HAP-1 (cell line): ENCODE measurements around the gene FRAS1.
A peak's percentile ranks its signal among the peaks of the same experiment; 100 is the strongest.
"Not testable (repeated sequence)": the region's sequence is repeated elsewhere in the genome, so short reads cannot be mapped to it uniquely, and the experiment has no call there.

Source experiments
- DNase-seq, 2 experiments: peaks; one replicate each; pipeline ENCODE4 v3.0.0-alpha.2; 2016 to 2020; ENCODE audit warnings: low spot score in 2 of 2
- H3K27me3 ChIP-seq: fragments of 250-450 bp; sonication (Bioruptor Pico); 2 replicates; pipeline ENCODE4 v1.5.1; 2020; ENCODE audit warnings: low read depth, mild to moderate bottlenecking, moderate library complexity
- H3K36me3 ChIP-seq: fragments of 250-450 bp; sonication (Bioruptor Pico); replicated peaks from 2 replicates; pipeline ENCODE4 v1.5.1; 2020; ENCODE audit warnings: mild to moderate bottlenecking
- H3K4me1 ChIP-seq: fragments of 250-450 bp; sonication (Bioruptor Pico); 2 replicates; pipeline ENCODE4 v1.5.1; 2020; ENCODE audit warnings: mild to moderate bottlenecking
- H3K4me3 ChIP-seq: fragments of 250-450 bp; sonication (Bioruptor Pico); 2 replicates; pipeline ENCODE4 v1.5.1; 2020; ENCODE audit warnings: mild to moderate bottlenecking, moderate library complexity
- H3K9me3 ChIP-seq: fragments of 250-450 bp; sonication (Bioruptor Pico); 2 replicates; pipeline ENCODE4 v1.5.1; 2020; ENCODE audit warnings: mild to moderate bottlenecking, moderate library complexity
- in situ Hi-C: fragments of 300-500 bp; cut with MboI; formaldehyde crosslinking; loops from 3 replicates; pipeline ENCODE4 v1.14.3; 2020; ENCODE audit warnings: low sequenced_read_pairs, inconsistent platforms, mixed read lengths

The FRAS1 gene

DNA sequence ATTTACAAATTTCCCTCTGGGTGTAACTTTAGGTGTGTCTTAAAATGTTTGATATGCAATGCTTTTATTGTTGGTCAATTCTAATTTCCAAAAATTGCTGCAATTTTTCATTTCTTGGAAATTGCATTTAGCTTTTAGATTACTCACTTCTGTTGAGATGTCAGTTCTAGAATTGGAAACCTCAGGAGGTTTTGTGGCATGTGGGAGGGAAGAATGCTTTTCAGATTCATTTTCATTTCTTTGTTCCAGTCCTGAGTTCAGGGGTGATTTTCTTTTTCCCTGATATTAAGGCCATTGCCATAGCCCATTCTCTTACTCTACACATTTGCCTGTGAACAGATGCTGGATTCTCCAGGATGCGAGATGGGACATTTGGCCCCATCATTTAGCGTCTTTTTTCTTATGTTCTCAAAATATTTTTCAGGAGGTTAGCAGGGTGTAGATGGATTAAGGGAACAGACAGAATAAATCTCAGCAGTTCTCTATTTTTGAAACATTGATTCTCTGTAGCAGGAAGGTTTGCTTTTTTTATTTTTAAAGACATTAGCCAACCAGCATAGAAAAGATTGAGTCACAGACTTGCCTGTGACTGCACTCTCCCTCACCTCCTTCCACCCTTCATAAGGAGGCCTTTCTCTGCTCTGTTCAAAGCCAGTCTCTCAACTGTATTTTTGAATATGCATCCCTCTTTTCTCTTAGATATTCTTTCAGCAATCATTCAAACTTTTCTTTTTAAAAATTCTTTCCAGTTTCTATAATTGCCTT lies 256.0 kb downstream of the FRAS1 start:
- DNase-seq, result no peak
- Histone ChIP-seq H3K4me3 (no peak overlapping the region), H3K4me1 (no peaks in the 10 kb centered on the region), H3K36me3 (no peaks in the 10 kb centered on the region), H3K27me3 (no peaks in the 10 kb centered on the region), H3K9me3 (no peaks in the 10 kb centered on the region)
- in situ Hi-C loops, result no loop called here

DNA sequence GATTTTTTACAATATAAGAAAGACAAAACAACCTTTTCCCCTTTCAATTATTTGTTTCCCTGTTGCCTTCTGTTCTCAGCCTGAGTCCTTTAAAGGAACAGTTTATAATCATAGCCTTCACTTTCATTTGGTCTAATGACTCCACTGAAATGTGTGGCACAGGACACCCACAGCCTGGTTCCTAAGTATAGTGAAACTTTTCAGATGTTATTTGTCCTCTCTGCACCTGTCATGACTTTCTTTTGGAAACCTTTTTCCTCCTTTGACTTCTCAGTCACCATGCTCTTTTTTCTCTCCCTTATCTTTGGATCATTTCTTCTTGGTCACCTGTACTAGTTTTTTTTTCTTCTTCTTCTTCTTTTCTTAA lies 256.6 kb downstream of the FRAS1 start:
- no peaks in the 10 kb centered on the region for H3K9me3 ChIP-seq
- no peaks in the 10 kb centered on the region for H3K27me3 ChIP-seq
- H3K36me3 ChIP-seq, result no peaks in the 10 kb centered on the region
- no peak for DNase-seq
- H3K4me3 ChIP-seq, result no peak overlapping the region
- H3K4me1 ChIP-seq, result no peaks in the 10 kb centered on the region
- in situ Hi-C loops, result no loop called here

DNA sequence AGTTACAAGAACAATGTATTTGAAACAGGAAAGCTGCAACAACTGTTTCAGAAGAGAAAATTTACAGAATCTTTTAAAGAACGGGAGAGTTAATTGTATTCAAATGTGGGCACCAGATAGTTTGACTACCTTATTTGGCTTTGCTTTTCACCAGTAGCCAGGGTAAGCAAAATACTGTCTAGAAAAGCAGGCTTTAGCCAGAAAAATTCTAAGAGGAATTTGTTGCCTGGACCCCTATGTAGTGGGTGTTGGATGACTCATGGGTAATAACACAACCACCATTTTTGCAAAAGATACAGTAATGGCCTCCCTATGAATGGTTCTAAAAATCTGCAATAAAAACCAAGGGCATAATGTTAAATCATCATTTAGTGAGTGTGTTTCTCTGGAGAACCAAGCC lies 261.0 kb downstream of the FRAS1 start:
- H3K4me1 ChIP-seq, result no peaks in the 10 kb centered on the region
- no peak overlapping the region for H3K4me3 ChIP-seq
- H3K36me3 ChIP-seq, result no peaks in the 10 kb centered on the region
- DNase-seq, result no peak
- no peaks in the 10 kb centered on the region for H3K27me3 ChIP-seq
- H3K9me3 ChIP-seq, result no peaks in the 10 kb centered on the region
- in situ Hi-C loops, result no loop called here

DNA sequence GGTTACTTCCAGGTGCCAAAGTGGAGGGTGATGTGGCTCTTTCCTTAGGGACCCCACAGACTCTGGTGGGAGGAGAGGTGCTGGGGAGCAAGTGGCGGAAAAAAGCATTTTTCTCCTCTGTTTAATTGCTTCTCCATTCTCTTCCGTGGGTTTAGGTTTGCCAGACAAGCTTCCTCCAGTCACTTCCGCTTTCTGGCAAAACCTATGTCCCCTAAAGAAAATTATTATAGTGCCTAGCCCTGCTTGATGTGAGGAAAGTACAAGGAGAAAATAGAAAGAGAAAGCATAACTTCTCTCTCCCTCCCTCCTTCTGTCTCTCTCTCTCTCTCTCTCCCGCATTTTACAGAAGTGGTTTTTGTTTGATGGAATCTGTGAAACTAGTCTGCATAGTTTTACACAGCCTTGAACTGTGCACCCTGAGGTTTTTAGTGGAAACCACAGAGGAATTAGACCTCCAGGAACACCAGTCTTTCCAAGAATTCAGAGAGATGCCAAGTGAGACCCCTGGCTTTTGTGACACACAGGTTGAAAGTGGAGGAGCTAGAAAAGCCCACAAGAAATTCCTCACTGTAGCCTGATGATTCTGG lies 263.3 kb downstream of the FRAS1 start:
- Histone ChIP-seq H3K4me3 (no peak overlapping the region), H3K27me3 (no peaks in the 10 kb centered on the region), H3K4me1 (no peaks in the 10 kb centered on the region), H3K36me3 (no peaks in the 10 kb centered on the region), H3K9me3 (no peaks in the 10 kb centered on the region)
- DNase-seq, result no peak
- in situ Hi-C loops, result no loop called here

DNA sequence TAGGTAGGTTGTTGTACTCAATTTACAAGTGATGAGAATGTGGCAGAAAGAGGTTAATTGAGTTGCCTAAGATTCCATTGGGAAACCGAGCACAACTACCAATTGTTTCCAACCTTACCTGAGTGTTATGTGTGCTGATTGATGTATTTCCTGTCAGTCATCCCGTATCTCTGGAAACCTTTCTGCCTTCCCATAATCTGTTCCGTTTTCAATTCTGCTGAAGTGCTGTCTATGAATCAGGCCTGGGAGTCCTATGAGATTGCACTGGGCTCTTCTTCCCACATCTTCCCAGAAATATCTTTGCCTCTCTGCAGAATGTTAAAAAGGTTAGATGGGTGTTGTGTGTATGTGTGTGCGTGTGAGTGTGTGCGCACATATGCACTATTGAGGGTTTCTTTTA lies 264.9 kb downstream of the FRAS1 start:
- in situ Hi-C loops, result no loop called here

DNA sequence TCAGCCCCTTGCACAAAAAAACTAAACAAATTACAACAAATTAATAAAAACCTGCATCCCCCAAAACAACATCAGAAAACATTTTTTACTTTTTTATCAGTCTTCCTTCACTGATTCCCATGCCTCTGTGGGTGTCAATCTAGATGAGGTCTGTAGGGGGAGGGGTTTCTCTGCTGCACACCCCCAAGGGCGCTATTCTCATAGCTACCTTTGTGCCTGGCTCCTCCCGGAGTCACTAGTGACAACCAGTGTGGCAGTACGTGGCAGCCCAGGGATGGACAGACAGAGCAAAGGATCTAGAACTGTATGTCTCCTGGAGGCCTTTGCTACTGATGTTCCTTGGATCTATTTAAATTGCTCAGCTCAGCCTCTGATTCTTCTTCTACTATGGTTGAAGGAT lies 266.3 kb downstream of the FRAS1 start:
- Histone ChIP-seq H3K36me3 (no peaks in the 10 kb centered on the region), H3K4me3 (no peak overlapping the region), H3K4me1 (no peaks in the 10 kb centered on the region), H3K9me3 (no peaks in the 10 kb centered on the region), H3K27me3 (no peaks in the 10 kb centered on the region; the same call in 1 of the 2 replicates)
- DNase-seq, result no peak
- in situ Hi-C loops, result no loop called here

More for the DNA sequence above, 264.9 kb downstream of the FRAS1 start:
- no peaks in the 10 kb centered on the region for H3K27me3 ChIP-seq
- no peaks in the 10 kb centered on the region for H3K36me3 ChIP-seq
- DNase-seq, result no peak
- H3K9me3 ChIP-seq, result no peaks in the 10 kb centered on the region
- H3K4me3 ChIP-seq, result no peak overlapping the region
- no peaks in the 10 kb centered on the region for H3K4me1 ChIP-seq

DNA sequence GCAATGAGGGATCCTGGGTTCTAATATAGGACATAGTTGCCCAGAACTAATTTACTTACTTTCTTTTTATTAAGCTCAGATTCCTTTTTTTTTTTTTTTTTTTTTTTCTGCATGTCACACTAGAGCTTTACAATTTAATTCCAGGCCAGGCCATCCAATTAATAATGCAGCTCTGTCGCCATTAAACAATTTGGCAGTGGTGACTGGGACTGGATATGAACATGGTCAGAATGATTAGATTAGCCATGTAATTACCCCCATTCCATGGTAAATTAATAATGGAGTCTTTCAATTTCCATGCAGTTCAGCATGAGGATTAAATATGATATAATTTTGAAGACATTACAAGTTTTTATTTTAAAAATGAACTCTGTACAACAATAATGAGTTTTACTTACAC lies 267.5 kb downstream of the FRAS1 start:
- no peaks in the 10 kb centered on the region for H3K4me1 ChIP-seq
- H3K27me3 ChIP-seq, result no peaks in the 10 kb centered on the region; the same call in 1 of the 2 replicates
- no peak for DNase-seq
- H3K36me3 ChIP-seq, result no peaks in the 10 kb centered on the region
- no peaks in the 10 kb centered on the region for H3K9me3 ChIP-seq
- H3K4me3 ChIP-seq, result no peak overlapping the region
- in situ Hi-C loops, result no loop called here

DNA sequence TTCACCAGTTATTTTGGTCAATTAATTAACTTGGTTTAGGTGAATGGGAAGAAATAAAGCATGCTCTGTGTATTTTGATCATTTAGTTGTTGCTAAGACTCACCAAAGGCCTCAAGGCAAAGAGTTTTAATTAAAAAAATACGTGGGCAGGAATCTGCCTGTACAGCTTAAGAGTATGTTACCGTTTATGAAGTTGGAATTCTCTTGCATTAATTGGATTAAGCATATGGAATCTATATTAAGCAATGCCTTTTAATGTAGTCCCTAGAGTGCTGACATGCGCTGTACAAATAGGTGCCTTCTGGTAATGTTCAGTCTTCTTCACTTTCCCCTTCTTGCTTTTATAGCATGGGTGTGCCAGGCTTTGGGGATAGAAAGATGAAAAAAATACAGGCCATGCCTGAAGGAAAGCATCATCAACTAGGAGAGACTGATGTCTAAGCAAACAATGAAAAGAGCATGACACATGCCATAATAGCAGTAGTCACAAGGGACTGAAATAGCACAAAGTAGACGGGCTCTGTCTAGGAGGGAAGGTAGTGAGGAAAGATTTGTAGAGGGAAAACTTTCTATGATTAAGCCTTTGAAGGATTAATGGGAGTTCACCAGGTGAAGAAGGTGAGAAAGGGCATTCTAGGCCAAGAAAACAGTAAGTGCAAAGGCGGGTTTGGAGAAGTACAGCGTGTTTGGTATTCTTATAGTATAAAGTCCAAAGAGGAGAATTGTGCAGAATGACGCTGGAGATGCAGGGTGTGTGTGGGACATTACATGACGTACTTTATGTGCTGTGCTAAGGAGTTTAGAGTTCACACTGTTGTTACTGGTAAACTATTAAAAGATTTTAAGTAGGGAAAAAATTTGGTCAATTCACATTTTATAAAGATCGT lies 268.4 kb downstream of the FRAS1 start:
- in situ Hi-C loops, result no loop called here
- DNase-seq, result no peak
- Histone ChIP-seq H3K4me1 (no peaks in the 10 kb centered on the region), H3K27me3 (no peaks in the 10 kb centered on the region; the same call in 1 of the 2 replicates), H3K36me3 (no peaks in the 10 kb centered on the region), H3K9me3 (no peaks in the 10 kb centered on the region), H3K4me3 (no peak overlapping the region)

DNA sequence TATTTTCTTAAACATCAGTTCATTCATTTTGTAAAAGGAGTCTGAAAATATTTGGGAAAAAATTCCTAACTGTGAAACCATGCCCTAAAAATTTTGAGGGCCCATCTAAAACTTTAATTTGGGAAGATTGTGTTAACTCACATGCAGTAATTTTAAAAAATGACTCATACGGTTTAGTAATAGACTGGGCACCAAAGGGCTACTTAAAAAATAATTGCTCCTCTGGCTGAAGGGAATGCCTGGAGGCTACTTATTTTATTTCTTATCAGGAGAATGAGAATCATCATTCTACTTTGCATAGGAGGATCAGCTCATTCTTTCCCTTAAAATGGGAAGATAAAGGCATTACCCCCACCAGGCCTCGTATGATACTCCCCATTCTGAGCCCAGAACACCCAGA lies 271.5 kb downstream of the FRAS1 start:
- H3K4me1 ChIP-seq, H3K9me3 ChIP-seq: not testable (repeated sequence)

DNA sequence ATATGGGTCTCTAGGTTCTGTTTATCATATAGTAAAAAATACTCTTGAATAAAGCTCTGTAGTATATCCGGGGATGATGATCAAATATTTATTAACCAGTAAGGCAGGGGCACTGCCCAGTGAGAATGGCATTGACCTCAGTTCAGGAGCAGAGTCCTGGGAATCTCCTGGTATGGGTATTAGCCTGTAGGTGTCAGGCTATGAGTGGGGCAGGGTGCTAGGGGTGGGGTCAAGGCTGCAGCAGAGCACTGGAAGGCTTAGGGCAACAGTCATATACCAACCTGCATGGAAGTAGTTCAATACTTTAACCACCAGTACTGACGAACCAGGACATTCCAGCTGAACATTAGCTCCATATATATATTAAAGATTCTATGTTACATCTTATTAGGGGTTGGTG lies 274.1 kb downstream of the FRAS1 start:
- peaks cover 5% of the 10 kb centered on the region for H3K4me1 ChIP-seq
- H3K27me3 ChIP-seq, result no peaks in the 10 kb centered on the region; the same call in 1 of the 2 replicates
- DNase-seq, result no peak
- H3K4me3 ChIP-seq, result no peak overlapping the region
- no peaks in the 10 kb centered on the region for H3K36me3 ChIP-seq
- in situ Hi-C loops, result no loop called here
- no peaks in the 10 kb centered on the region for H3K9me3 ChIP-seq

More for the DNA sequence above, 271.5 kb downstream of the FRAS1 start:
- H3K4me3 ChIP-seq, H3K27me3 ChIP-seq, H3K36me3 ChIP-seq, in situ Hi-C loops, DNase-seq: not testable (repeated sequence)

DNA sequence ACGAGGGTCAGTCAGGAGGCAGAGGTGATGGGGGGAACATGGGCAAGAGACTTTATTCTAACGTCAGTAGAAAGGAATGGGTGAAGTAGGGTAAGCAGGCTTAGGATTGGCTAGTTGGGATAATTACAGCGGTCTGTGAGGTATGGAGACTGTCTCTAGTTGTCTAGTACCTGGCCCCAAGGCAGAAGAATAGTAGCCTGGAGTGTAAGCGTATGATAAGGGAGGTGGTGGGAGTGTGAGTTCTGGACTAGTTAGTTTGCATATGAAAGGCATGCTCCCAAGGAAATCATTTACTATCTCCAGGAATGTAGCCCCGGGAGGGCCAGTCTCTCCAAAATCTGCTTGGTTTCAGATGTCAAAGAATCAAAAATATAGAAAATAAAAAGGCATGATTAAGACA lies 274.8 kb downstream of the FRAS1 start:
- no peak overlapping the region for H3K4me3 ChIP-seq
- H3K9me3 ChIP-seq, result no peaks in the 10 kb centered on the region
- H3K4me1 ChIP-seq, result peaks cover 5% of the 10 kb centered on the region
- DNase-seq, result peak; percentile 43 to 66
- no peaks in the 10 kb centered on the region for H3K36me3 ChIP-seq
- in situ Hi-C loops, result no loop called here
- no peaks in the 10 kb centered on the region; the same call in 1 of the 2 replicates for H3K27me3 ChIP-seq

DNA sequence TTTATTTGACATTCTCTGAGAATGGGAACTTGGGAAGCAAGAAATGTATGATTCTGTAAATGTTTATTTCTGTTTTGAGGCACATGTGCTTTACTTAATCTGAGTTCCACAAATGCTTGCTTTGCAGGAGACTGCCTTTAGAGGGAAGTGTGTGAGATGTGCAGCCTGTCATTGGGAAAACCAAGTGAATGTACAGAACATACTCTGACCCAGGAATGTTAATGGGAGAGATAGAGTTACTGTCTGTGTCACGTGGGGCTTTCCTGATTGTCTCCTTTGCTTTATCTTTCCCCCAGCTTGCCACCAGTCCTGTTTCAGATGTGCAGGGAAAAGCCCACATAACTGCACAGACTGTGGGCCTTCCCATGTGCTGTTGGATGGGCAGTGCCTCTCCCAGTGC lies 275.9 kb downstream of the FRAS1 start:
- peaks cover 5% of the 10 kb centered on the region for H3K4me1 ChIP-seq
- no peaks in the 10 kb centered on the region for H3K36me3 ChIP-seq
- DNase-seq, result no peak
- H3K4me3 ChIP-seq, result no peak overlapping the region
- H3K9me3 ChIP-seq, result no peaks in the 10 kb centered on the region
- in situ Hi-C loops, result no loop called here
- H3K27me3 ChIP-seq, result no peaks in the 10 kb centered on the region

DNA sequence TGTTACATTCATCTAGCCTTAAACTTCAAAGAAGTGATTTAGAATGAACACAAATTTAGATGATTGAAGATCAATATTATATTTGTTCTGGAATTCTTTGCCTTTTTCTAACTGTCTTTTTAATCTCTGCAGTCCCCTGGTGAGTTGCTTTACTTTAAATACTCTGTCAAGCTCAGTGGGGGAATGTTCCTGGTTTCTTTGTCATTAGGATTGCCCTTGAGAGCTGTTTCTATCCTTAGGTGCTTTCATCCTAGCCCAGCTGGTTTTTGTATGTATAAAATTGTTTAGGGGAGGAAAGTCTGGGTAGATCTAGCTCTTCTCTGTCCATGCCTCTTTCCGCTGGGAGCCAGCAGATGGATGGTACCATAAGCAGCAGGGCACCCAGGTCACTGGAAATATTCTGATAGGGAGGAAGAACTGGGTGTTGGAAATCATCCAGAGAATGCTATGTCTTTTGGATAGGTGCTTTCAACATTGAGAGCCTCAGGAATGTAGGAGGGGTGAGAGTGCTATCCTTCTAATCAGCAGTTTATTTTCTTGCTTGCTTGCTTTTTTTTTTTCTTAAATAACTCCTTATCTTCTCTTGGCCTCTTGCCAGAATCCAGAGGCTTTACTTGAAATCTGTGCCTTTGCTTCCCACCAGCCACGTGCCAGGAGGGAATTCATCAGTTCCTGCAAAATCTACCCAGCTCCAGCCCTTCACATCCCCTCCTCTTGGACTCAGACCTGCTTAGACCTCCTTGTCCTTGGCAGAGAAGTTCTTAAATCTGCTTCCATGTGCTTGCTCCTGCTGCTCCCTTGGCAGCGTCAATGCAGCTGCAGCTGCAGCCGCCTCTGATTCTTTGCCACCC lies 279.2 kb downstream of the FRAS1 start:
- Histone ChIP-seq H3K27me3 (no peaks in the 10 kb centered on the region), H3K4me3 (no peak overlapping the region), H3K4me1 (peaks cover 5% of the 10 kb centered on the region), H3K9me3 (no peaks in the 10 kb centered on the region), H3K36me3 (no peaks in the 10 kb centered on the region)
- no peak for DNase-seq
- in situ Hi-C loops, result no loop called here
